HepG2 (cell line): ENCODE measurements around the gene CHD9. TPM values are rescaled to one million over a fixed set of nuclear protein-coding genes. Genes with fewer than 3 reads are reported as not detected.
A peak's percentile ranks its signal among the peaks of the same experiment; 100 is the strongest.

Experiments used
- AHR ChIP-seq: IDR thresholded peaks from 2 replicates; pipeline ENCODE4 v1.6.1; 2018; ENCODE audit warnings: missing genetic modification reagents, missing compliant biosample characterization
- ATF2 ChIP-seq: sonication (generic); formaldehyde crosslinking; IDR thresholded peaks from 2 replicates; pipeline ENCODE4 v1.4.0; 2020; ENCODE audit warnings: missing genetic modification reagents
- ATM ChIP-seq: fragments of 450-650 bp; IDR thresholded peaks from 2 replicates; pipeline ENCODE4 v1.7.1; 2017; ENCODE audit warnings: mild to moderate bottlenecking, borderline replicate concordance
- FOSL2 ChIP-seq: sonication (generic); formaldehyde crosslinking; IDR thresholded peaks from 2 replicates; pipeline ENCODE4 v1.4.0; 2020; ENCODE audit warnings: missing genetic modification reagents
- HCFC1 ChIP-seq: fragments of 150-350 bp; IDR thresholded peaks from 2 replicates; pipeline ENCODE4 v1.6.1; 2014; ENCODE audit warnings: low read depth, low read length
- MAFK ChIP-seq, 2 experiments: IDR thresholded peaks in 1 of 2; conservative IDR thresholded peaks in 1 of 2; 2 replicates each; pipeline ENCODE4 v1.6.1; 2011; ENCODE audit warnings: improper control_type of control experiment in 2 of 2, low read length in 2 of 2
- MBD4 ChIP-seq: IDR thresholded peaks from 2 replicates; pipeline ENCODE4 v1.6.1; 2012; ENCODE audit warnings: low read length, inconsistent platforms, borderline replicate concordance
- MBNL3 ChIP-seq: fragments of 250-450 bp; sonication (Bioruptor Pico); conservative IDR thresholded peaks from 2 replicates; pipeline ENCODE4 v1.8.0; 2022; ENCODE audit warnings: mild to moderate bottlenecking, inconsistent platforms
- MIXL1 ChIP-seq: IDR thresholded peaks from 2 replicates; pipeline ENCODE4 v1.6.1; 2016
- NR2F1 ChIP-seq, 2 experiments: fragments of 450-650 bp in 1 of 2; formaldehyde crosslinking in 1 of 2; IDR thresholded peaks; 2 replicates each; pipeline versions ENCODE4 v1.5.0 to v1.6.1; 2016 to 2020; ENCODE audit warnings: mild to moderate bottlenecking in 1 of 2, missing compliant biosample characterization in 1 of 2, missing genetic modification reagents in 1 of 2, moderate library complexity in 1 of 2
- PAXIP1 ChIP-seq: sonication (generic); formaldehyde crosslinking; conservative IDR thresholded peaks from 2 replicates; pipeline ENCODE4 v1.4.0; 2020; ENCODE audit warnings: mild to moderate bottlenecking, missing genetic modification reagents, moderate library complexity
- POGK ChIP-seq: sonication (generic); formaldehyde crosslinking; conservative IDR thresholded peaks from 2 replicates; pipeline ENCODE4 v1.8.0; 2022; ENCODE audit warnings: mild to moderate bottlenecking, moderate library complexity, missing genetic modification reagents
- POLR2A ChIP-seq, 2 experiments: IDR thresholded peaks; 2 replicates each; pipeline ENCODE4 v1.6.1; 2011; ENCODE audit warnings: low read depth in 2 of 2, low read length in 2 of 2, mild to moderate bottlenecking in 1 of 2, moderate library complexity in 1 of 2; ENCODE audit not compliant: insufficient read depth in 1 of 2
- POLR2AphosphoS5 ChIP-seq: IDR thresholded peaks from 2 replicates; pipeline ENCODE4 v1.6.1; 2012; ENCODE audit warnings: low read depth, low read length
- RFXAP ChIP-seq: sonication (generic); formaldehyde crosslinking; IDR thresholded peaks from 2 replicates; pipeline ENCODE4 v1.4.0; 2020; ENCODE audit warnings: missing genetic modification reagents, borderline replicate concordance
- SMAD3 ChIP-seq: sonication (generic); formaldehyde crosslinking; IDR thresholded peaks from 2 replicates; pipeline ENCODE4 v1.4.0; 2020; ENCODE audit warnings: missing genetic modification reagents
- TEAD3 ChIP-seq: optimal IDR thresholded peaks from 2 replicates; pipeline ENCODE3; 2016; ENCODE audit warnings: borderline replicate concordance
- TFDP1 ChIP-seq: IDR thresholded peaks from 2 replicates; pipeline ENCODE4 v1.6.1; 2016; ENCODE audit warnings: missing compliant biosample characterization, missing genetic modification reagents, borderline replicate concordance
- ZFP90 ChIP-seq: sonication (generic); formaldehyde crosslinking; IDR thresholded peaks from 2 replicates; pipeline ENCODE4 v1.8.0; 2022; ENCODE audit warnings: missing genetic modification reagents, mild to moderate bottlenecking, inconsistent platforms, borderline replicate concordance
- ZFX ChIP-seq: sonication (generic); formaldehyde crosslinking; IDR thresholded peaks from 2 replicates; pipeline ENCODE4 v1.4.0; 2020; ENCODE audit warnings: mild to moderate bottlenecking, low read depth, missing genetic modification reagents, moderate library complexity
- ZNF180 ChIP-seq: sonication (generic); formaldehyde crosslinking; IDR thresholded peaks from 2 replicates; pipeline ENCODE4 v1.4.0; 2020; ENCODE audit warnings: low read depth, missing genetic modification reagents, borderline replicate concordance
- ZNF431 ChIP-seq: sonication (generic); formaldehyde crosslinking; IDR thresholded peaks from 2 replicates; pipeline ENCODE4 v1.9.0; 2022; ENCODE audit warnings: missing genetic modification reagents, low read depth, mild to moderate bottlenecking, borderline replicate concordance
- ZNF44 ChIP-seq: sonication (generic); formaldehyde crosslinking; IDR thresholded peaks from 2 replicates; pipeline ENCODE4 v1.5.1; 2020; ENCODE audit warnings: mild to moderate bottlenecking, missing genetic modification reagents
- ZNF547 ChIP-seq: sonication (generic); formaldehyde crosslinking; IDR thresholded peaks from 2 replicates; pipeline ENCODE4 v1.5.1; 2020; ENCODE audit warnings: mild to moderate bottlenecking, missing genetic modification reagents
- polyA plus RNA-seq, 8 experiments: library from polyadenylated mRNA; depleted of rRNA in 3 of 8; stranded (reverse) in 7 of 8; unstranded in 1 of 8; fragments of >200 nt; fragmentation: Illumina TruSeq in 4 of 8; extraction: Trizol in 4 of 8; gene quantifications; 2 replicates each; pipeline versions ENCODE4 v1.2.1 to v1.2.3, GENCODE V29; 2011 to 2016; ENCODE audit warnings: low read depth in 4 of 8, missing spikeins in 1 of 8, mixed read lengths in 1 of 8; ENCODE audit not compliant: insufficient read depth in 1 of 8
- total RNA-seq, 5 experiments: library from RNA; depleted of rRNA; stranded (reverse); fragments of >200 nt; fragmentation: Illumina TruSeq; extraction: Trizol; gene quantifications; 2 replicates each; pipeline ENCODE4 v1.2.3, GENCODE V29; 2016; ENCODE audit warnings: low read depth in 1 of 5

Gene CHD9
- total and polyA plus RNA-seq, 2 of the 13 experiments (the other 11 are each of a cell fraction or from before 2014, with no cell fraction given): 23.4 to 27.7 TPM

GRCh38 chr16:53100131-53100748, 45.4 kb downstream of the CHD9 start (continued):
- TF ChIP-seq TFDP1 (no peak), FOSL2 (CRISPR knock-in tag) (peak; percentile 88), AHR (CRISPR knock-in tag) (no peak), POLR2A (IDR thresholded peaks at IDR 0.05; ENCODE audit: insufficient read depth in 1 of 2, low read depth in 2 of 2, low read length in 2 of 2) (no peak), MIXL1 (CRISPR knock-in tag) (no peak), SMAD3 (CRISPR knock-in tag) (no peak), ZFP90 (CRISPR knock-in tag) (no peak), ZFX (CRISPR knock-in tag) (no peak), MBD4 (no peak), ZNF431 (CRISPR knock-in tag) (no peak), ZNF180 (CRISPR knock-in tag) (no peak), MBNL3 (no peak), PAXIP1 (CRISPR knock-in tag) (no peak), ZNF547 (no peak), TEAD3 (CRISPR knock-in tag) (no peak), ZNF44 (CRISPR knock-in tag) (0 out of 2 replicates have a peak, but pooled peaks have one; percentile 24), ATM (no peak), MAFK (conservative IDR thresholded peaks at IDR 0.05 in 1 of 2, IDR thresholded peaks at IDR 0.05 in 1 of 2; ENCODE audit: low read length in 2 of 2) (no peak), RFXAP (no peak), NR2F1 (CRISPR knock-in tag; IDR thresholded peaks at IDR 0.05) (0 out of 4 replicates have a peak, but pooled peaks of 1 of the 2 experiments have one; percentile 3), POLR2AphosphoS5 (no peak), POGK (CRISPR knock-in tag) (no peak), HCFC1 (no peak), ATF2 (CRISPR knock-in tag) (no peak)
